K562 (cell line): ENCODE data around the gene NFKBIB.

Experiments
- FOXK1 ChIP-seq: sonication (generic); formaldehyde crosslinking; IDR thresholded peaks from 2 replicates; pipeline ENCODE4 v1.8.0; 2022; ENCODE audit warnings: missing genetic modification reagents, mild to moderate bottlenecking, borderline replicate concordance
- NFIC ChIP-seq: fragments of 450-650 bp; IDR thresholded peaks from 2 replicates; pipeline ENCODE4 v1.6.1; 2017; ENCODE audit warnings: mild to moderate bottlenecking, inconsistent platforms
- PHTF2 ChIP-seq: fragments of 250-450 bp; sonication (Bioruptor Pico); IDR thresholded peaks from 2 replicates; pipeline ENCODE4 v1.5.0; 2021; ENCODE audit warnings: mild to moderate bottlenecking
- POLR2A ChIP-seq: fragments of 450-650 bp; conservative IDR thresholded peaks from 2 replicates; pipeline ENCODE4 v1.6.1; 2016
- PRMT5 ChIP-seq: sonication (generic); formaldehyde crosslinking; IDR thresholded peaks from 2 replicates; pipeline ENCODE4 v1.5.0; 2020; ENCODE audit warnings: missing genetic modification reagents
- SNRNP70 ChIP-seq: fragments of 200-400 bp; formaldehyde crosslinking; optimal IDR thresholded peaks from 2 replicates; pipeline ENCODE3; 2017; ENCODE audit warnings: low read depth, low read length
- SRF ChIP-seq, 2 experiments: fragments of 250-450, 450-650 bp in 1 of 2; sonication (Bioruptor Pico) in 1 of 2; sonication (generic) in 1 of 2; formaldehyde crosslinking; IDR thresholded peaks; 2 replicates each; pipeline versions ENCODE4 v1.5.0 to v1.5.1; 2020 to 2022; ENCODE audit warnings: mild to moderate bottlenecking in 1 of 2, missing genetic modification reagents in 1 of 2
- ZNF224 ChIP-seq: sonication (generic); formaldehyde crosslinking; IDR thresholded peaks from 2 replicates; pipeline ENCODE4 v1.8.0; 2022; ENCODE audit warnings: mild to moderate bottlenecking, missing genetic modification reagents
- ZNF830 ChIP-seq: fragments of 250-450 bp; sonication (Bioruptor Pico); IDR thresholded peaks from 2 replicates; pipeline ENCODE4 v1.5.0; 2021; ENCODE audit warnings: mild to moderate bottlenecking
- TF ChIP-seq, protein P1 (sequence below), 3 experiments: IDR thresholded peaks in 2 of 3; conservative IDR thresholded peaks in 1 of 3; 2 replicates each; pipeline ENCODE4 v1.5.1; 2011 to 2012; ENCODE audit warnings: low read length in 3 of 3, mild to moderate bottlenecking in 3 of 3, control low read depth in 2 of 3, improper control_type of control experiment in 1 of 3, inconsistent platforms in 1 of 3, low read depth in 1 of 3, mixed read lengths in 1 of 3, moderate library complexity in 1 of 3; ENCODE audit not compliant: insufficient read depth in 2 of 3
- TF ChIP-seq, protein P2 (sequence below): sonication (generic); formaldehyde crosslinking; IDR thresholded peaks from 2 replicates; pipeline ENCODE4 v1.5.0; 2020; ENCODE audit warnings: missing genetic modification reagents
- TF ChIP-seq, protein P3 (sequence below), 2 experiments: fragments of 450-650 bp in 1 of 2; IDR thresholded peaks; 2 replicates each; pipeline ENCODE4 v1.6.1; 2011 to 2017; ENCODE audit warnings: low read depth in 2 of 2, antibody characterized with exemption in 1 of 2, borderline replicate concordance in 1 of 2, low read length in 1 of 2, mild to moderate bottlenecking in 1 of 2, mixed read lengths in 1 of 2; ENCODE audit not compliant: control insufficient read depth in 1 of 2
- TF ChIP-seq, protein P4 (sequence below): sonication (generic); formaldehyde crosslinking; IDR thresholded peaks from 2 replicates; pipeline ENCODE4 v1.8.0; 2022; ENCODE audit warnings: mild to moderate bottlenecking, low read depth, missing genetic modification reagents

DNA sequence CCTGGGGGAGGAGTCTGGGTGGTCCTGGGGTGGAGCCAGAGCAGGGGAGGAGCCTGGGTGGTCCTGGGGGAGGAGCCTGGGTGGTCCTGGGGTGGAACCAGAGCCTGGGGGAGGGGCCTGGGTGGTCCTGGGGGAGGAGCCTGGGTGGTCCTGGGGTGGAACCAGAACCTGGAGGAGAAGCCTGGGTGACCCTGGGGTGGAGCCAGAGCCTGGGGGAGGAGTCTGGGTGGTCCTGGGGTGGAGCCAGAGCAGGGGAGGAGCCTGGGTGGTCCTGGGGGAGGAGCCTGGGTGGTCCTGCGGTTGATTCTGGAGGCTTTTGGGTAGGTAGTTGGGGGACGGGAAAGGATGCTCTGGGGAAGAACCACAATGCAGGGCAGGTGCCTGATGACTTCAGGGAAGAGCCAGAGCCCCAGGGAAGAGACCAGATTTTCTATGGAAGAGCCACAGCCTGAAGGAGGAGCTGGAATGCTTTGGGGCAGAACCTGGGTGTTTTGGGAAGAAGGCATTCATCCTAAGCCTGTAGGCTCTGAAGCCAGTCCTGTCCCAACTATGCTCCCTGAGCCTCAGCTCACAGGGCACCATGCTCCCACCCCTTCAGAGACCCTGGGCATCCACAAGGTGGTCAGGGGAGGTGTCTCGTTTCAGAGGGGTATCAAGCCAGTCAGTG lies 45.9 kb downstream of the NFKBIB start:
- TF ChIP-seq PRMT5 (no peak), POLR2A (no peak), NFIC (no peak), PHTF2 (CRISPR knock-in tag) (no peak), FOXK1 (CRISPR knock-in tag) (no peak), SNRNP70 (no peak), ZNF830 (CRISPR knock-in tag) (no peak), SRF (CRISPR knock-in tag; IDR thresholded peaks at IDR 0.05) (no peak), ZNF224 (CRISPR knock-in tag) (no peak)
- TF ChIP-seq, protein P1, sequence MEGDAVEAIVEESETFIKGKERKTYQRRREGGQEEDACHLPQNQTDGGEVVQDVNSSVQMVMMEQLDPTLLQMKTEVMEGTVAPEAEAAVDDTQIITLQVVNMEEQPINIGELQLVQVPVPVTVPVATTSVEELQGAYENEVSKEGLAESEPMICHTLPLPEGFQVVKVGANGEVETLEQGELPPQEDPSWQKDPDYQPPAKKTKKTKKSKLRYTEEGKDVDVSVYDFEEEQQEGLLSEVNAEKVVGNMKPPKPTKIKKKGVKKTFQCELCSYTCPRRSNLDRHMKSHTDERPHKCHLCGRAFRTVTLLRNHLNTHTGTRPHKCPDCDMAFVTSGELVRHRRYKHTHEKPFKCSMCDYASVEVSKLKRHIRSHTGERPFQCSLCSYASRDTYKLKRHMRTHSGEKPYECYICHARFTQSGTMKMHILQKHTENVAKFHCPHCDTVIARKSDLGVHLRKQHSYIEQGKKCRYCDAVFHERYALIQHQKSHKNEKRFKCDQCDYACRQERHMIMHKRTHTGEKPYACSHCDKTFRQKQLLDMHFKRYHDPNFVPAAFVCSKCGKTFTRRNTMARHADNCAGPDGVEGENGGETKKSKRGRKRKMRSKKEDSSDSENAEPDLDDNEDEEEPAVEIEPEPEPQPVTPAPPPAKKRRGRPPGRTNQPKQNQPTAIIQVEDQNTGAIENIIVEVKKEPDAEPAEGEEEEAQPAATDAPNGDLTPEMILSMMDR (IDR thresholded peaks at IDR 0.05 in 2 of 3, conservative IDR thresholded peaks at IDR 0.05 in 1 of 3; ENCODE audit: insufficient read depth in 2 of 3, low read depth in 1 of 3, low read length in 3 of 3) = no peak
- TF ChIP-seq, protein P2, sequence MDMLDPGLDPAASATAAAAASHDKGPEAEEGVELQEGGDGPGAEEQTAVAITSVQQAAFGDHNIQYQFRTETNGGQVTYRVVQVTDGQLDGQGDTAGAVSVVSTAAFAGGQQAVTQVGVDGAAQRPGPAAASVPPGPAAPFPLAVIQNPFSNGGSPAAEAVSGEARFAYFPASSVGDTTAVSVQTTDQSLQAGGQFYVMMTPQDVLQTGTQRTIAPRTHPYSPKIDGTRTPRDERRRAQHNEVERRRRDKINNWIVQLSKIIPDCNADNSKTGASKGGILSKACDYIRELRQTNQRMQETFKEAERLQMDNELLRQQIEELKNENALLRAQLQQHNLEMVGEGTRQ (CRISPR knock-in tag) = no peak
- TF ChIP-seq, protein P3, sequence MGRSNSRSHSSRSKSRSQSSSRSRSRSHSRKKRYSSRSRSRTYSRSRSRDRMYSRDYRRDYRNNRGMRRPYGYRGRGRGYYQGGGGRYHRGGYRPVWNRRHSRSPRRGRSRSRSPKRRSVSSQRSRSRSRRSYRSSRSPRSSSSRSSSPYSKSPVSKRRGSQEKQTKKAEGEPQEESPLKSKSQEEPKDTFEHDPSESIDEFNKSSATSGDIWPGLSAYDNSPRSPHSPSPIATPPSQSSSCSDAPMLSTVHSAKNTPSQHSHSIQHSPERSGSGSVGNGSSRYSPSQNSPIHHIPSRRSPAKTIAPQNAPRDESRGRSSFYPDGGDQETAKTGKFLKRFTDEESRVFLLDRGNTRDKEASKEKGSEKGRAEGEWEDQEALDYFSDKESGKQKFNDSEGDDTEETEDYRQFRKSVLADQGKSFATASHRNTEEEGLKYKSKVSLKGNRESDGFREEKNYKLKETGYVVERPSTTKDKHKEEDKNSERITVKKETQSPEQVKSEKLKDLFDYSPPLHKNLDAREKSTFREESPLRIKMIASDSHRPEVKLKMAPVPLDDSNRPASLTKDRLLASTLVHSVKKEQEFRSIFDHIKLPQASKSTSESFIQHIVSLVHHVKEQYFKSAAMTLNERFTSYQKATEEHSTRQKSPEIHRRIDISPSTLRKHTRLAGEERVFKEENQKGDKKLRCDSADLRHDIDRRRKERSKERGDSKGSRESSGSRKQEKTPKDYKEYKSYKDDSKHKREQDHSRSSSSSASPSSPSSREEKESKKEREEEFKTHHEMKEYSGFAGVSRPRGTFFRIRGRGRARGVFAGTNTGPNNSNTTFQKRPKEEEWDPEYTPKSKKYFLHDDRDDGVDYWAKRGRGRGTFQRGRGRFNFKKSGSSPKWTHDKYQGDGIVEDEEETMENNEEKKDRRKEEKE (IDR thresholded peaks at IDR 0.05; ENCODE audit: borderline replicate concordance in 1 of 2, control insufficient read depth in 1 of 2, low read depth in 2 of 2, low read length in 1 of 2) = no peak
- TF ChIP-seq, protein P4, sequence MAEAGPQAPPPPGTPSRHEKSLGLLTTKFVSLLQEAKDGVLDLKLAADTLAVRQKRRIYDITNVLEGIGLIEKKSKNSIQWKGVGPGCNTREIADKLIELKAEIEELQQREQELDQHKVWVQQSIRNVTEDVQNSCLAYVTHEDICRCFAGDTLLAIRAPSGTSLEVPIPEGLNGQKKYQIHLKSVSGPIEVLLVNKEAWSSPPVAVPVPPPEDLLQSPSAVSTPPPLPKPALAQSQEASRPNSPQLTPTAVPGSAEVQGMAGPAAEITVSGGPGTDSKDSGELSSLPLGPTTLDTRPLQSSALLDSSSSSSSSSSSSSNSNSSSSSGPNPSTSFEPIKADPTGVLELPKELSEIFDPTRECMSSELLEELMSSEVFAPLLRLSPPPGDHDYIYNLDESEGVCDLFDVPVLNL (CRISPR knock-in tag) = no peak
